Transverse colon (tissue), 4 donors: ENCODE measurements around the gene WRNIP1. TPM values are rescaled to one million over a fixed set of nuclear protein-coding genes. Genes with fewer than 3 reads are reported as not detected.

Experiments used
- DNase-seq: peaks from one replicate; pipeline ENCODE4 v3.0.0-alpha.2; 2019
- H3K27ac ChIP-seq, 4 donors: fragments of 200-600 bp; sonication (generic); 2 replicates each; pipeline ENCODE4 v1.5.1; 2016 to 2018; ENCODE audit warnings: inconsistent platforms in 4 of 4
- H3K27me3 ChIP-seq: fragments of 200-600 bp; sonication (generic); 2 replicates; pipeline ENCODE4 v1.5.1; 2017; ENCODE audit warnings: inconsistent platforms
- H3K36me3 ChIP-seq, 4 donors: fragments of 200-600 bp; sonication (generic); 2 replicates each; pipeline ENCODE4 v1.5.1; 2017 to 2019; ENCODE audit warnings: inconsistent platforms in 4 of 4
- H3K4me1 ChIP-seq, 4 donors: fragments of 200-600 bp; sonication (generic); 2 replicates each; pipeline ENCODE4 v1.5.1; 2017 to 2020; ENCODE audit warnings: inconsistent platforms in 4 of 4
- H3K4me3 ChIP-seq, 4 donors: fragments of 200-600 bp; sonication (generic); 1 replicate in 1 of 4; 2 replicates in 3 of 4; pipeline versions ENCODE4 v1.5.1 to v1.6.1; 2017 to 2019; ENCODE audit warnings: inconsistent platforms in 4 of 4
- H3K9me3 ChIP-seq, 2 donors: fragments of 200-600 bp; sonication (generic); 2 replicates each; pipeline ENCODE4 v1.5.1; 2017 to 2019; ENCODE audit warnings: inconsistent platforms in 2 of 2
- CTCF ChIP-seq, 5 experiments: fragments of 200-600 bp in 3 of 5; fragments of 450-650 bp in 2 of 5; sonication (generic) in 3 of 5; IDR thresholded peaks; 1 replicate in 2 of 5; 2 replicates in 3 of 5; pipeline ENCODE4 v1.5.1; 2016 to 2017; ENCODE audit warnings: antibody characterized with exemption in 5 of 5, inconsistent platforms in 3 of 5, mild to moderate bottlenecking in 2 of 5, moderate library complexity in 1 of 5
- EP300 ChIP-seq: sonication (generic); formaldehyde crosslinking; IDR thresholded peaks from one replicate; pipeline ENCODE4 v1.6.1; 2017; ENCODE audit warnings: antibody characterized with exemption, low read depth
- POLR2A ChIP-seq: fragments of 450-650 bp; IDR thresholded peaks from one replicate; pipeline ENCODE4 v1.6.1; 2016; ENCODE audit warnings: antibody characterized with exemption, mild to moderate bottlenecking, moderate library complexity
- POLR2AphosphoS5 ChIP-seq, 3 donors: sonication (generic); formaldehyde crosslinking; IDR thresholded peaks; one replicate each; pipeline ENCODE4 v1.6.1; 2016; ENCODE audit warnings: antibody characterized with exemption in 3 of 3
- WGBS, 2 donors: methylation state at CpG; one replicate each; pipeline ENCODE4 v1.1.5; 2018; ENCODE audit warnings: low coverage in 1 of 2; 5-methylcytosine and 5-hydroxymethylcytosine counted together
- in situ Hi-C, 4 donors: fragments of 200-750 bp; cut with MboI; loops; one replicate each; pipeline versions ENCODE4 v1.15.0 to v1.15.1; 2017; ENCODE audit warnings: low sequenced_read_pairs in 3 of 4, low pct_ligation_motif_present in 1 of 4, low pct_unique_long_range_greater_than_20kb in 1 of 4
- intact Hi-C: fragments of 100-400 bp; cut with DNase I; formaldehyde crosslinking; loops from one replicate; pipeline ENCODE4 v1.15.1; 2023; ENCODE audit warnings: low total_unique reads
- total RNA-seq, 4 donors: library from RNA; depleted of rRNA; stranded (reverse); fragments of >200 nt; gene quantifications; one replicate each; pipeline ENCODE4 v1.1.0, GENCODE V29; 2016

WRNIP1 gene
- total RNA-seq, 4 donors from 2014 or later: 58.3 to 105 (median 65.8) TPM

- intact Hi-C loops (no loop called here), in situ Hi-C loops (loop anchor here in 1 of 4 donors (25.0 kb wide), 1 partner anchor 1143 kb away; no protein-coding TSS in a partner anchor)
- H3K9me3 ChIP-seq: no peaks in the 10 kb centered on the region
- H3K4me1 ChIP-seq: peaks cover 0 to 8% (median 1%) of the 10 kb centered on the region in 4 donors
- H3K27ac ChIP-seq: no peak overlapping the region
- no peak for DNase-seq
- H3K27me3 ChIP-seq: no peaks in the 10 kb centered on the region
- WGBS, 2 donors: 91 to 100% methylated on average over 8 to 10 of the region's 10 CpGs
- H3K4me3 ChIP-seq: no peak overlapping the region
- TF ChIP-seq POLR2AphosphoS5 (IDR thresholded peaks at IDR 0.05) (no peak), POLR2A (no peak), CTCF (IDR thresholded peaks at IDR 0.05) (no peak), EP300 (no peak)
- H3K36me3 ChIP-seq: no peaks in the 10 kb centered on the region
Measured at GRCh38 chr6:2729921-2730320, 35.3 kb upstream of the WRNIP1 start.

GRCh38 chr6:2730353-2731107 is 34.7 kb upstream of the WRNIP1 start:
- no peaks in the 10 kb centered on the region for H3K27me3 ChIP-seq
- no peaks in the 10 kb centered on the region for H3K9me3 ChIP-seq
- no peak for DNase-seq
- H3K4me3 ChIP-seq: no peak overlapping the region
- intact Hi-C loops: no loop called here
- H3K27ac ChIP-seq: no peak overlapping the region
- peaks cover 0 to 8% (median 1%) of the 10 kb centered on the region in 4 donors for H3K4me1 ChIP-seq
- in situ Hi-C loops: loop anchor here in 1 of 4 donors (25.0 kb wide), 1 partner anchor 1143 kb away; no protein-coding TSS in a partner anchor
- H3K36me3 ChIP-seq: no peaks in the 10 kb centered on the region
- TF ChIP-seq POLR2AphosphoS5 (IDR thresholded peaks at IDR 0.05) (no peak), EP300 (no peak), POLR2A (no peak), CTCF (IDR thresholded peaks at IDR 0.05) (no peak)
- 65 to 75% methylated on average over 7 to 9 of the region's 9 CpGs for WGBS, 2 donors

- Histone ChIP-seq H3K27ac (no peak overlapping the region), H3K4me3 (no peak overlapping the region), H3K36me3 (no peaks in the 10 kb centered on the region), H3K4me1 (peaks cover 0 to 8% (median 0%) of the 10 kb centered on the region in 4 donors), H3K9me3 (no peaks in the 10 kb centered on the region), H3K27me3 (no peaks in the 10 kb centered on the region)
- in situ Hi-C loops: loop anchor here in 1 of 4 donors (25.0 kb wide), 1 partner anchor 1144 kb away; no protein-coding TSS in a partner anchor
- intact Hi-C loops: no loop called here
- TF ChIP-seq POLR2AphosphoS5 (IDR thresholded peaks at IDR 0.05) (no peak), POLR2A (no peak), EP300 (no peak), CTCF (IDR thresholded peaks at IDR 0.05) (no peak)
- no peak for DNase-seq
- 51 to 76% methylated on average over 3 to 5 of the region's 5 CpGs for WGBS, 2 donors
Measured at GRCh38 chr6:2731281-2731909, 33.8 kb upstream of the WRNIP1 start.

- H3K27me3 ChIP-seq: no peaks in the 10 kb centered on the region
- TF ChIP-seq POLR2A (no peak), CTCF (IDR thresholded peaks at IDR 0.05) (no peak), EP300 (no peak), POLR2AphosphoS5 (IDR thresholded peaks at IDR 0.05) (no peak)
- no peaks in the 10 kb centered on the region for H3K9me3 ChIP-seq
- H3K36me3 ChIP-seq: no peaks in the 10 kb centered on the region
- WGBS, 2 donors: 22 to 49% methylated on average over 3 to 5 of the region's 5 CpGs
- intact Hi-C loops (no loop called here), in situ Hi-C loops (loop anchor here in 1 of 4 donors (25.0 kb wide), 1 partner anchor 1145 kb away; no protein-coding TSS in a partner anchor)
- DNase-seq: no peak
- H3K4me3 ChIP-seq: no peak overlapping the region
- no peak overlapping the region for H3K27ac ChIP-seq
- peaks cover 0 to 8% (median 0%) of the 10 kb centered on the region in 4 donors for H3K4me1 ChIP-seq
Measured at GRCh38 chr6:2732503-2733089, 32.6 kb upstream of the WRNIP1 start.
